Measurements from ENCODE around the gene MRGPRF.

DNA sequence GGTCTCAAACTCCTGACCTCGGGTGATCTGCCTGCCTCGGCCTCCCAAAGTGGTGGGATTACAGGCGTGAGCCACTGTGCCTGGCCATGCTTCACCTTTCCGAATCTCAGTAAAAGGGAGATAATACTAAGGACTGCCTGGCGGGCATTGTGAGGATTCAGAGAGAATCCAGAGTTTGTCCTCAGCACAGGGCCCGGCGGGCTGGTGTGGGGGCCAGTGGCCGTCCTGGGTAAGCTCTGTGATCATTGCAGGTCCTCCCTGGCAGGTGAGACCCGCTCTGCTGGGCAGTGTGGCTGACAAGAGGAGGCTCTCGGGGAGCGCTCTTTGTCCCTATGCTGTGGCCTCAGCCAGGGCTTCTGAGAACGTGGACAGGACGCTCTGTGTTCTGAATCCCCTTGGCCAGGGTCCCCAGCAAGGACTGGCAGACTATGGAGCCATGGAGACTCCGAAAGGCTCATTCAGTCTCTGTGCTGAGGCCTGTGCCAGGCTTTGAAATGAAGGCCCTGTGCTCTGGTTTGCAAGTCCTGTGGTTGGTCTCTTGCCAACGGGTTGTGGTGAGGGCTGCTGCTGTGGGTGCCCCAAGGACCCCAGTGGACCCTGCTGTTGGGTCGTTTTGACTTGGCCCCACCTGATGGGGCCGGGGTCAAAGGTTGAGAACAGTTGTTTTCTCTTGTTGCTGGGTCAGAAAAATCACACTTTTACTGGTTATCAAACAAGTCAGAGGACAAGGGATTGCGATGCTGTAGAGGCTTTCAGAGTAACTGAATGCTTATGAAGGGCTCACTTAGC is 37.7 kb upstream of the MRGPRF start:
- TF ChIP-seq, protein P1, sequence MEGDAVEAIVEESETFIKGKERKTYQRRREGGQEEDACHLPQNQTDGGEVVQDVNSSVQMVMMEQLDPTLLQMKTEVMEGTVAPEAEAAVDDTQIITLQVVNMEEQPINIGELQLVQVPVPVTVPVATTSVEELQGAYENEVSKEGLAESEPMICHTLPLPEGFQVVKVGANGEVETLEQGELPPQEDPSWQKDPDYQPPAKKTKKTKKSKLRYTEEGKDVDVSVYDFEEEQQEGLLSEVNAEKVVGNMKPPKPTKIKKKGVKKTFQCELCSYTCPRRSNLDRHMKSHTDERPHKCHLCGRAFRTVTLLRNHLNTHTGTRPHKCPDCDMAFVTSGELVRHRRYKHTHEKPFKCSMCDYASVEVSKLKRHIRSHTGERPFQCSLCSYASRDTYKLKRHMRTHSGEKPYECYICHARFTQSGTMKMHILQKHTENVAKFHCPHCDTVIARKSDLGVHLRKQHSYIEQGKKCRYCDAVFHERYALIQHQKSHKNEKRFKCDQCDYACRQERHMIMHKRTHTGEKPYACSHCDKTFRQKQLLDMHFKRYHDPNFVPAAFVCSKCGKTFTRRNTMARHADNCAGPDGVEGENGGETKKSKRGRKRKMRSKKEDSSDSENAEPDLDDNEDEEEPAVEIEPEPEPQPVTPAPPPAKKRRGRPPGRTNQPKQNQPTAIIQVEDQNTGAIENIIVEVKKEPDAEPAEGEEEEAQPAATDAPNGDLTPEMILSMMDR (conservative IDR thresholded peaks at IDR 0.05): no peak
- TF ChIP-seq EZH2 (IDR thresholded peaks at IDR 0.05; ENCODE audit: low read depth): no peak

Data from PC-9 (cell line).